ENCODE results near the gene ZNF503. TPM values are rescaled to one million over a fixed set of nuclear protein-coding genes. Genes with fewer than 3 reads are reported as not detected.

ZNF503 gene, protein sequence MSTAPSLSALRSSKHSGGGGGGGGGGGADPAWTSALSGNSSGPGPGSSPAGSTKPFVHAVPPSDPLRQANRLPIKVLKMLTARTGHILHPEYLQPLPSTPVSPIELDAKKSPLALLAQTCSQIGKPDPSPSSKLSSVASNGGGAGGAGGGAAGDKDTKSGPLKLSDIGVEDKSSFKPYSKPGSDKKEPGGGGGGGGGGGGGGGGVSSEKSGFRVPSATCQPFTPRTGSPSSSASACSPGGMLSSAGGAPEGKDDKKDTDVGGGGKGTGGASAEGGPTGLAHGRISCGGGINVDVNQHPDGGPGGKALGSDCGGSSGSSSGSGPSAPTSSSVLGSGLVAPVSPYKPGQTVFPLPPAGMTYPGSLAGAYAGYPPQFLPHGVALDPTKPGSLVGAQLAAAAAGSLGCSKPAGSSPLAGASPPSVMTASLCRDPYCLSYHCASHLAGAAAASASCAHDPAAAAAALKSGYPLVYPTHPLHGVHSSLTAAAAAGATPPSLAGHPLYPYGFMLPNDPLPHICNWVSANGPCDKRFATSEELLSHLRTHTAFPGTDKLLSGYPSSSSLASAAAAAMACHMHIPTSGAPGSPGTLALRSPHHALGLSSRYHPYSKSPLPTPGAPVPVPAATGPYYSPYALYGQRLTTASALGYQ
- total RNA-seq (34.7 TPM), polyA plus RNA-seq (ENCODE audit: insufficient read depth, low read depth, low replicate concordance) (45.8 TPM)
- long read RNA-seq, donor 1, transcript ZNF503-201 (2 exons, 3,347 nt), result major isoform, 43 of 43 reads
- long read RNA-seq, donor 1, partial matches to known transcripts, result 0 of 43 reads
- long read RNA-seq, donor 1, other reads (novel, unspliced or antisense), result 0 of 43 reads
- long read RNA-seq, donor 2, transcript ZNF503-201 (2 exons, 3,347 nt), result major isoform, 26 of 63 reads
- long read RNA-seq, donor 2, partial matches to known transcripts, result 37 of 63 reads
- long read RNA-seq, donor 2, other reads (novel, unspliced or antisense), result 0 of 63 reads
- long read RNA-seq, donor 3, transcript ZNF503-201 (2 exons, 3,347 nt), result major isoform, 28 of 28 reads
- long read RNA-seq, donor 3, partial matches to known transcripts, result 0 of 28 reads
- long read RNA-seq, donor 3, other reads (novel, unspliced or antisense), result 0 of 28 reads
- long read RNA-seq, donor 4, transcript ZNF503-201 (2 exons, 3,347 nt), result major isoform, 38 of 38 reads
- long read RNA-seq, donor 4, partial matches to known transcripts, result 0 of 38 reads
- long read RNA-seq, donor 4, other reads (novel, unspliced or antisense), result 0 of 38 reads
- long read RNA-seq, donor 5, result 0 reads
- long read RNA-seq, donor 6, transcript ZNF503-201 (2 exons, 3,347 nt), result major isoform, 13 of 13 reads
- long read RNA-seq, donor 6, partial matches to known transcripts, result 0 of 13 reads
- long read RNA-seq, donor 6, other reads (novel, unspliced or antisense), result 0 of 13 reads
- long read RNA-seq, donor 7, partial matches to known transcripts, result 0 of 32 reads
- long read RNA-seq, donor 7, other reads (novel, unspliced or antisense), result 29 of 32 reads
- long read RNA-seq, donor 8, transcript ZNF503-201 (2 exons, 3,347 nt), result major isoform, 40 of 40 reads
- long read RNA-seq, donor 8, partial matches to known transcripts, result 0 of 40 reads
- long read RNA-seq, donor 8, other reads (novel, unspliced or antisense), result 0 of 40 reads
- long read RNA-seq, donor 9, transcript ZNF503-201 (2 exons, 3,347 nt), result major isoform, 23 of 23 reads
- long read RNA-seq, donor 9, partial matches to known transcripts, result 0 of 23 reads
- long read RNA-seq, donor 9, other reads (novel, unspliced or antisense), result 0 of 23 reads
- long read RNA-seq, donor 10, transcript ZNF503-201 (2 exons, 3,347 nt), result major isoform, 28 of 28 reads
- long read RNA-seq, donor 10, partial matches to known transcripts, result 0 of 28 reads
- long read RNA-seq, donor 10, other reads (novel, unspliced or antisense), result 0 of 28 reads

DNA sequence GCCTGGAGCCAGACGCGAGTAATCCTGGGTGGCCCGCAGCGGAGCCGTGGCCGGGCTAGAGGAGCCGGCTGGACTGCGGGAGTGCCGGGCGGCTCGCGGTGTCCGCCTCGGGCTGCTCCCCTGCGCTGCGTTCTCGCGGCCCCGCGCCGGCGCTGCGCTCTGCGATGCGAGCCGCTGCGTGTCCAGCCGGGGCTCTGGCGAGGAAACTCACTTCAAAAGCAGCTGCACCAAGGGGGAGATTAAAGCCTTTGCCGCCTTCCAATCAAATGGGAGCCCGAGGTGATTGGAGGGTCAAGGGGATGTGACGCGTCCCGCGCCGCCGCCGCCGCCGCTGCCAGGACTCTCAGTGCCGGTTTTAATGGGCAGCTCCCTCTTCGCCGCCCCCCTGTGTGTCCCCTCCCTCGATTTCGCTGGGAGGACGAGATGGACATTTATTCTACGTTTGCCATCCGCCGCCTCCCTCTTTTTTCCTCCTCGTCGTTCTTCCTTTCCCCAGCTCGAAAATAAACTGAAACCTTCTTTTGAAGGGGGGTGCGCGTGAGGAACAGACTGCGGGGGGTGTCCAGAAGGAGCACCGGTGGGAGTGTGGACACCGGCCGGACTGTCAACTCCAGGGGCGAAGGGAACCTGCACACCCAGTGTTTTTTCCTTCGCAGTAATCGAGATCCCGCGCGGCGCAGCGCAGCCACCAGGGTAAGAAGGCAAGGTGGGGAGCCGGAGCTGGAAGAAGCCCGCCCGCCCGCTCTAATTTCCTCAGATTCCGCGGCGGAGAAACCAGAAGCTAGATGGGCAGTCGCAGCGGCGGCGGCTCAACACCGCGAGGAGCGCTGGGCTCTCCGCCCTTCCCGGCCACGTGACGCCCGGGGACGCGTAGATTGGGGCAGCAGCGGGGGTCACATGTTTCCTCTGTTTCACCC lies at the start of gene ZNF503:
ZNF503 (minus strand) TSS at position 196 of the 917 bp plus-strand sequence. CDS start 345 bp downstream, outside the sequence.
- Histone ChIP-seq H3K27me3 (ENCODE audit: control insufficient read depth, insufficient read depth, low read length) (no peaks in the 10 kb centered on the region), H3K9ac (ENCODE audit: low read length in 3 of 3) (peak within 1 kb of the TSS; percentile 87 to 99 (median 94)), H3K27ac (ENCODE audit: low read depth in 2 of 2, low read length in 2 of 2) (peak within 1 kb of the TSS; percentile 93 to 97), H3K9me3 (ENCODE audit: control insufficient read depth in 2 of 3, insufficient read depth in 1 of 3, low read length in 3 of 3) (no peaks in the 10 kb centered on the region), H3K4me3 (ENCODE audit: low read length in 3 of 3) (peak within 1 kb of the TSS; percentile 88 to 92 (median 92)), H3K36me3 (ENCODE audit: control insufficient read depth in 2 of 3, insufficient read depth in 3 of 3, low read length in 3 of 3) (peaks cover 0 to 9% (median 0%) of the 10 kb centered on the region in 3 donors), H3K4me1 (ENCODE audit: control insufficient read depth in 2 of 3, insufficient read depth in 2 of 3, low read depth in 1 of 3, low read length in 3 of 3) (peaks cover 0 to 11% (median 2%) of the 10 kb centered on the region in 3 donors)
- FAIRE-seq (peak; percentile 86), DNase-seq (peak; percentile 99 to 100 (median 99))
- peak; percentile 19 for TF ChIP-seq CTCF (IDR thresholded peaks at IDR 0.05; ENCODE audit: borderline replicate concordance, extremely low read depth, insufficient read depth)
- intact Hi-C loops (cut with DNase I), result loop anchor here (10.0 kb wide), 1 partner anchor 513 kb away; no protein-coding TSS in a partner anchor

DNA sequence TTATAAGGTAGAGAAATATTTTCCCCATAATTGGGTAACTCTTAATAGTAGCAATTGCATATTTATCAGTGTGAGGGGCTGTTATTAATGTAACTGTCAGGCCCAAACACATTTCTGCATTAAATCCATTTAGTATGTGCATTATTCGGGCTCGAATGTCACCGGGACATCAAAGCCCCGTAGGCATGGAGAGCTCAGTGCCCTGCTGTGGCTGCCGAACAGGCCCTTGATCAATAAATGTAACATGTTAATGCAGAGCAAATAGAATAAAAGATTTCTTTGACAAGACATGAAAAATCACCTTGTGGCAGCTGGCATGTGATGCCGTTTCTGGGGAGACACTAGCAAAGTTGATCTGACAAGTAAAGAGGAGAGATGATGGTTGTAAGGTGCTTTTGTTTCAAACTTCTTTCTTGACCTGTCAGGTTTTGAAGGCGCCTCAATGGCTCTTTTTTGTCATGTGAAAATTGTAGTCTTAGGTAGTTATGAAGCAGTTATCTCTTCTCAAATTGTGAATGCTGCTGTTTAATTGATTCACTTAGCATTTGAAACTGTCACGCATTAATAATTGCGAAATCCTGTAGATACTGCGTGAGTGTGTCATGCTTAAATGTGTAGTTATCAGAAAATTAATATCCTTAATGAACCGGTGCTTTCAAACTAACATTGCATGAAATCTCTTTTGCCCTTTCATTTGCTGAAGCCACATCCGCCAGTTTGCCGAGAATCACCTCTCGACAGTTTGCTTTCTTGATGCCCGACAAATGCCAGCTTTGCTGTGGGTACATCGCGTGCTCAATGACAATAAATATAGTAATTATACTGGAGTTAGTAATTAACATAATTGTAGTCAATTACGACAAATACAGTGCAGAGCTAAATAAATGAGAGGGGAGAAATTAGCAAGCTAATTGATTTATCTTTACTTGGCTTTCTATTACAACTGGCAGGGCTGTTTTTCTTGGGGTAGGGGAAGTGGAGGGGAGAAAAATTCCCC lies 49.4 kb upstream of the ZNF503 start:
- DNase-seq (no peak), FAIRE-seq (no peak)
- Histone ChIP-seq H3K9ac (ENCODE audit: low read length in 3 of 3) (no peak overlapping the region), H3K4me3 (ENCODE audit: low read length in 3 of 3) (no peak overlapping the region), H3K27me3 (ENCODE audit: control insufficient read depth, insufficient read depth, low read length) (no peaks in the 10 kb centered on the region), H3K9me3 (ENCODE audit: control insufficient read depth in 2 of 3, insufficient read depth in 1 of 3, low read length in 3 of 3) (no peaks in the 10 kb centered on the region), H3K4me1 (ENCODE audit: control insufficient read depth in 2 of 3, insufficient read depth in 2 of 3, low read depth in 1 of 3, low read length in 3 of 3) (no peaks in the 10 kb centered on the region), H3K36me3 (ENCODE audit: control insufficient read depth in 2 of 3, insufficient read depth in 3 of 3, low read length in 3 of 3) (no peaks in the 10 kb centered on the region), H3K27ac (ENCODE audit: low read depth in 2 of 2, low read length in 2 of 2) (no peak overlapping the region)
- TF ChIP-seq CTCF (IDR thresholded peaks at IDR 0.05; ENCODE audit: borderline replicate concordance, extremely low read depth, insufficient read depth), result no peak
- intact Hi-C loops (cut with DNase I), result no loop called here
